Measurements from ENCODE around the gene ABCA3.

Gene ABCA3

GRCh38 chr16:2233046-2233775, 107.3 kb downstream of the ABCA3 start:
- DNase-seq, result no peak

- no peak for DNase-seq
Observed at GRCh38 chr16:2232094-2232990, 108.2 kb downstream of the ABCA3 start.

GRCh38 chr16:2231016-2231931, 109.3 kb downstream of the ABCA3 start:
- DNase-seq, result no peak

GRCh38 chr16:2230376-2230775, 110.2 kb downstream of the ABCA3 start:
- DNase-seq, result no peak

GRCh38 chr16:2229632-2230250, 110.8 kb downstream of the ABCA3 start:
- no peak for DNase-seq

GRCh38 chr16:2229091-2229490, 111.4 kb downstream of the ABCA3 start:
- DNase-seq, result no peak

GRCh38 chr16:2228161-2228824, 112.2 kb downstream of the ABCA3 start:
- no peak for DNase-seq

- DNase-seq, result no peak
Observed at GRCh38 chr16:2226918-2227317, 113.6 kb downstream of the ABCA3 start.

- DNase-seq, result no peak
Observed at GRCh38 chr16:2226245-2226793, 114.2 kb downstream of the ABCA3 start.

Measured in stimulated activated CD4-positive, alpha-beta T cell treated with anti-CD3 and anti-CD28 coated beads, Interleukin-1b, Interleukin-23, amount 100 ng/mL, for 48 hours (primary cell).